ENCODE results near the gene NDUFAF2.
"Not testable (repeated sequence)": the region's sequence is repeated elsewhere in the genome, so short reads cannot be mapped to it uniquely, and the experiment has no call there.

NDUFAF2 gene

DNA sequence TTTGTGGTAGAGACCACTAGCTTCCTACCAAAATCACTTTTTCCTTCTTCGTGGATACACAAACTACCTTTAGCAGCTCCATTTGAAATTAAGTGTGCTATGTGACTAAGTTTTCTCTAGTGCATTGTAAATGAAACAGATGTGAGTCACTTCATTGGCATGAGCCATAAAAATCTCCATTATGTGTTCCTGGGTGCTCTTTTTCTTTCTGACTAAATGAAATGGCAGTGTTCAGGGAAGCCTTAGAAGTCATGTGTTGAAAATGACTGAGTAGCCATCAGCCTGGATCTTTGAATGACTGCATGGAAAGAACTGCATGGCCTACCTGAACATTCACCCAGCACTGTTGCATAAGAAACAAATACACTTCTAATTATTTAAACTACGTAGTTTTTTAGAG, 107.9 kb downstream of the NDUFAF2 start:
- no peak for DNase-seq

DNA sequence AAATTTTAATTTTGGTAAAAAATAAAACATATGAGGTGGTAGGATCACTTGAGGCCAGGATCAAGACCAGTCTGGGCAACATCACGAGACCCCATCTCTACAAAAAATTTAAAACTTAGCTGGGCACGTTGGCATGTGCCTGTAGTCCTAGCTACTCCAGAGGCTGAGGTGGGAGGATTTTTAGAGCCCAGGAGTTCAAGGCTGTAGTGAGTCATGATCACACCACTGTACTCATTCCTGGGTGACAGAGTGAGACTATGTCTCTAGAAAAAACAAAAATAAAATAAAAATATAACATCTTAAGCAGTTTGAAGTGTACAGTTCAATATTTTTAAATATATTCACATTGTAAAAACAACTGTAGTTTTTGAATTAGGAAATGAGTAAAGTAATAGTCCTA, 108.9 kb downstream of the NDUFAF2 start:
- no peak for DNase-seq

DNA sequence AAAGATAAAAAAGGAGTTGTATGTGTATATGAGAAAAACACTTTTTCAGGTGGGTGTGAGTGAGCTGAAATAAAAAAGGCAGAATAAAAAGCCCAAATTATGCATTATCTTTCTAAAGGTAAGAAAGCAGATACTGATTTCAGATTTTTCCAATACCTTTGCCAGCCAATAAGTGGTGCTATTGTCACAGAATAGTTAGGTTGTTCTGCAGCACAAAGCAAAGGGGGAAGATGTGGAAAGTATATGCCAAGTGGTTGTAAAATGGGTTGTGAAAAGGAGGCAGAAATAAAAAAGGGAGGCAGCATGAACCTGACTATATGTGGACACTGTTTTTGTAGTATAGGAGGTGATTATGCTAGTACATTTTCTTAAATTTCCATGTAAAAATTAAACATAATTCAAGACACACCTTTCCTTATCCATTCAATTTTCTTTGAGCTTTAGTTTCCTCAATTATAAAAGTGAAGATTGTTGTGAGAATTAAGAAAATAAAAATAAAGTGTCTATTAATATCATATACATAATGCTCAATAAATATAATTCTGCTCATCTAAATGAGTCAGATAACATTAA, 110.5 kb downstream of the NDUFAF2 start:
- peak in 1 of 2 donors; percentile 41 for DNase-seq

DNA sequence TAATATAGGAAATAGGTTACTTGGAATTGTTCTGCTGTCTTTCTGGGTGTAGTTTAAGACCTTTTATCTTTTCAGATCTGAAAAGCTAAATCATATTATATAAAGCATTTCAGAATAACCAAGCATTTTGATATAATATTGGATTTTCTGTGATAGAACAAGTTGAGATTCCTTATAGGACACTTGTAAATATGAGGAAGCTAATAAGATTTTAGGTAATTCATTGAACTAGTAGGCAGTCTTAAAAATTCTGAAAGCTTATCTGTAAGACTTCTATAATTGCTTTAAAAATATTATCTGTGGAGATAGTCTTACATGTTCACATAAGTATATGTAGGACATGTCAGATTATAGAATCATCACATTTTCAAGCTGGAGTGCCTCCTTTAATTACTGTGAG, 114.5 kb downstream of the NDUFAF2 start:
- DNase-seq = no peak

DNA sequence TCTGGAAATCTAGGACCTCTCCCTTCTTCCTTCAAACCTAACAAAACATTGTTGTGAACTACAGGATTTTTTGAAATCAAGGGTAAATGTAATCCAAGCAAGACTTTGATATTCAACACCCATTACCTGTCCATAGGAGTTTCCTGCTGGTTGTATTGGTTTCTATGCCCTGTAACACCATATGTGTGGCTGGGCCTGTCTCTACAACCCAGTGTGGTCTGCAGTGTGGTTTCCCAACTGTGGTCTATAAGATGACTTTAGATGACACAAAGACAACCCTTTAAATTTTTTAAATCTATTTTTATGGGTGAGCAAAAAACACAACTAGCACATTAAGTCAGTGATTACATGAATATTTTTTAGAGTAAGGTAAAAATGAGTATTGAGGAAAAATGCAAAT, 124.1 kb downstream of the NDUFAF2 start:
- no peak for DNase-seq

DNA sequence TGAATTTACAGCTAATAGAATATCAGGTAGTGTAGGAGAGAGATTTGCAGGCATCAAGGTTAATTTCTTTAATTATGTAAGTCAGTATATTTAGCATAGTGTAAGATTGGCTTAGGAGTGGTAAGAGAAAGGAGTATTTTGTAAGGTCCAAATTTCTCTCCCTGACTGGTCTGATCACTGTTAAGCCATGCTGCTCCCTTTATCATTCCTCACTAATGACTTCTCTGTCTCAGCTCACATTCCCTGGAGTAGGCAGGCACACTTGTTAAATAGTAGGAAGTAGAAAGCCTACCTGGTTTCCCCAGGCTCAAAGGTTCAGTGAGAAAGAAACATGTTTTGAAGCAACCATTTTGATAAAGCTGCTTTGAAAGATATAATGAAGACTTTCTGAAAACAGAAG, 126.5 kb downstream of the NDUFAF2 start:
- no peak for DNase-seq

DNA sequence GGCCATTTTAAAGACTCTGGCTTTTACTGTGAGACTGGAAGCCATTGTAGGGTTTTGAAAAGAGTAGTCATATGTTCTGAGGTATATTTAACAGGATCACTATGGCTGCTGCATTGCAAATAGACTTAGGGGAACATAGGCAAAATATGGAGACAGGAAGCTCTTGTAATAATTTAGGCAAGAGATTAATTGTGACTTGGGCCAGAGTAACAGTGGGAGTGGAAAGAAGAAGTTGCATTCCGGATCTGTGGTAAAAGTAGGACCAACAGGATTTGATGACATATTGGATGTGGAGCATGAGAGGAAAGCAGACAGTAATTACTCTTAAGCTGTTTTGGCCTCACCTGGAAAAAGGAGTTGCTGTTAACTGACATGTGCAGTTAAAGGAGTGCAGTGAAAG, 131.6 kb downstream of the NDUFAF2 start:
- peak in 1 of 2 donors; percentile 31 for DNase-seq

DNA sequence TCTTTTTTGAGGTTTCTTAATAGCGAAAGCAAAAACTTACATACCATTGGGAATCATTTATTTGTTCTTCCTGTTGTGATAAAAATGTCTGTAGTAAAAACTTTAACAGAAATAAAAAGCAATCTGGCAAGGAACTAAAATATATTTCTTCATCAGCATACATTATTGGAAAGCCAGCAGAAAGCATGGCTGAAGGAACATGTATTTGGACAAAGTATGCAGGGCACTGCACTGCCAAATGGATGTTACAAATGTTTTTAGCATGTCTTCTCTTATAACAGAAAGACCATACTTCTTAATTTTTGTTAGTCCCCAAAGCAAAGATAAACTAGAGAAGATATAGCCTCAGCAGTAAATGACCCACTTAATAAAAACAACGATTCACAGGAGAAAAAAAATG, 136.7 kb downstream of the NDUFAF2 start:
- no peak for DNase-seq

DNA sequence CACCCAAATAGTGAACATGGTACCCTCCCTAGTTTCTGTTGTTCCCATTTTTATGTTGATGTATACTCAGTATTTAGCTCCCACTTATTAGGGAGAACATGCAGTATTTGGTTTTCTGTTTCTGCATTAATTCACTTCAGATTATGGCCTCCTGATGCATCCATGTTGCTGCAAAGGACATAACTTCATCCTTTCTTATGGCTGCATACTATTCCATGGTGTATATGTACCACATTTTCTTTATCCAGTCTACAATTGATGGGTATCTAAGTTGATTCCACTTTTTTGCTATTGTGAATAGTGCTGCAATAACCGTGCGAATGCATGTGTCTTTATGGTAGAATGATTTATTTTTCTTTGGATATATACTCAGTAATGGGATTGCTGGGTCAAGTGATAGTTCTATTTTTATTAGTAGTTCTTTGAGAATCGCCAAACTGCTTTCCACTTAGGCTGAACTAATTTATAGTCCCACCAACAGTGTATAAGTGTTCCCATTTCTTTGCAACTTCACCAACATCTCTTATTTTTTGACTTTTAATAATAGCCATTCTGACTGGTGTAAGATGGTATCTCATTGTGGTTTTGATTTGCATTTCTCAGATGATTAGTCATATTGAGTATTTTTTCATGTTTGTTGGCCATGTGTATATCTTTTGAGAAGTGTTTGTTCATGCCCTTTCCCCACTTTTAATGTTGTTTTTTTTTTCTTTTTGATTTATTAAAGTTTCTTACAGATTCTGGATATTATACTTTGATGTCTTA, 137.7 kb downstream of the NDUFAF2 start:
- DNase-seq = no peak

DNA sequence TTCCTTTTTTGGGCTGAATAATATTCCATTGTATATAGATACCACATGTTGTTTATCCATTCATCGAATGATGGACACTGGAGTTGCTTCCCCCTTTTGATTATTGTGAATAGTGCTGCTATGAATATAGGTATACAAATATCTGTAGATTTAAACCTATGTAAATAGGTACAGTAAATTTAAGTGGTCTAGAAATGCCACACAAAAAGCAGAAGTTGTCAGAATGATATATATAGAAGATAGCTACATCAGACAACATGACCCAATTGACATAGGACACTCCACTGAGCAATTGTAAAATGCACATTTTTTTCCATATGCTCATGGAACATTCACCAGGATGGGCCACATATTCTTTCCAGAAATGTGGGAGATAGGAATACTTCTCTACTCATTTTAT, 139.7 kb downstream of the NDUFAF2 start:
- peak in 1 of 2 donors; percentile 20 for DNase-seq

DNA sequence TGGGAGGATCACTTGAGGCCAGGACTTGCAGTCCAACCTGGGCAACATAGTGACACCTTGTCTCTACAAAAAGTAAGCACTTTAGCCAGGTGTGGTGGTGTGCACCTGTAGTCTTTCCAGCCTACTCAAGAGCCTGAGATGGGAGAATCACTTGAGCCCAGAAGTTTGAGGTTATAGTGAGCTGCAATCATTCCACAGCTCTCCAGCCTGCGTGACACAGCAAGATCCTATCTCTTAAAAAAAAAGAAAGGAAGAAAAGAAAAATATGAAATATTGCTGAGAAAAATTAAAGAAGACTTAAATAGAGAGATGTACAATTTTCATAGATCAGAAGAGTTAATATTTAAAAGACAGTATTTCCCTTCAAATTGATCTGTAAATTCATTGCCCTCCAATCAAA, 140.9 kb downstream of the NDUFAF2 start:
- DNase-seq = no peak

DNA sequence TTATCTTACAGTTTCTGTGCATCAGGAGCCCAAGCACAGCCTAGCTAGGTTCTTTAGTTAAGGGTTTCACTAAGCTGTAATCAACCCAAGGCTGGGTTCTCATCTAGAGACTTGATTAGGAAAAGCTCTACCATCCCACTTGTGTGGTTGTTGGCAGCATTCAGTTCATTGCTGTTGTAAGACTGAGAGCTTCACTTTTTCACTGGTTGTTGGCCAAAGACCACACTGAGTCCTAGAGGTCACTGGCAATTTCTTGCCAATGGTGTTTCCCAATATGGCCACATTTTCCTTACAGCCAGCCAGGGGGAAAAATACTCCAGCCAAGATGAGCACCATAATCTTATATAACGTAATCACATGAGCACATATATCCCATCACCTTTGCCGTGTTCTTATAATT, 142.9 kb downstream of the NDUFAF2 start:
- DNase-seq = no peak

DNA sequence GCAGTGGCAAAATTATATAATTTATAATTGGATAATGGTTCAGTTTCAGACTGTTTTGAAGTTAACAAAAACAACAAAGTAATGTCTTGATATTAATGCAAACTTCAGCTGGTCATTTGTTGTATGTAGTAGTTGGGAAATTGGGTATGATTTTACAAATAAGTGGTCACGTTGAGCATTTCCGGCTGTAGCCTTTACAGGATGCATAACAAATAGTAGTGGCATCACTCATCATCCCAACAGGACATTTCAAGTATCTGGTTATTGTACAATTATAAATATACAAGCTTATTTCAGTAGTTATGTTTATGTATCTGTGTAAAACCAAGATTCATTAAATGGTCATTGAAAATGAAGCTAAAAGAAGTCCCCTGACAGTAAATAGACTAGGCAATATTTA, 144.3 kb downstream of the NDUFAF2 start:
- DNase-seq = no peak

DNA sequence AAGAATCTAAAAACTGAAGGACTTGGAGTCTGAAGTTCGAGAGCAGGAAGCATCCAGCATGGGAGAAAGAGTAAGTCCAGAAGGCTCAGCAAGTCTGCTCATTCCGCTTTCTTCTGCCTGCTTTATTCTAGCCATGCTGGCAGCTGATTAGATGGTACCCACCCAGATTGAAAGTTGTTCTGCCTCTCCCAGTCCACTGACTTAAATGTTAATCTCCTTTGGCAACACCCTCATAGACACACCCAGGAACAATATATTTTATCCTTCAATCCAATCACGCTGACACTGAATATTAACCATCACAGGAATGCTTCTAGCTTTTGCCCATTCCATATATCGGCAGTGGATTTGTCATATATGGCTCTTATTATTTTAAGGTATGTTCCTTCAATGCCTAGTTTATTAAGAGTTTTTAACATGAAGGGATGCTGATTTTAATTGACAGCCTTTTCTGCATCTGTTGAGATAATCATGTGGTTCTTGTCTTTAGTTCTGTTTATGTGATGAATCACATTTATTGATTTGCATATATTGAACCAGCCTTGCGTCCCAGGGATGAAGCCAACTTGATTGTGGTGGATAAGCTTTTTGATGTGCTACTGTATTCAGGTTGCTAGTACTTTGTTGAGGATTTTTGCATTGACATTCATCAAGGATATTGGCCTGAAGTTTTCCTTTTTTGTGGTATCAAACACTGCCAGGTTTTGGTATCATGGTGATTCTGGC, 148.2 kb downstream of the NDUFAF2 start:
- not testable (repeated sequence) for DNase-seq

DNA sequence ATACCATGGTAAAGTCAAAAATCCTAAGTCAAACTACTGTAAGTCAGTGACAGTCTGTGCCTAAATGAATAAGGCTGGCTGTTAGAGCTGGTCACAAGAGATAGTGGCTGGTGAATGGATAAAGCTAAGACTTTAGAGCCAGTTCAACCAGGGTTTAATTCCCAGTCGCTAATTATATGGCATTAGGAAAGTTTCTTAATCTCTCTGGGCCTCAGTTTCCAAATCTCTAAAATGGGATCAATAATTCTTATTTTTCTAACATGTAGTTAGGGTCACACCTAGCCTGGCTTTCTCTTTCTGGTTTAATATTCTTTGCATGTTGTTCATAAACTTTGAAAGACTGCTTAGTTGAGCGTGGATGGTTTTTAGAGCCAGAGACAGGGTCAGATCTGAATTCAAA, 152.5 kb downstream of the NDUFAF2 start:
- DNase-seq = no peak

DNA sequence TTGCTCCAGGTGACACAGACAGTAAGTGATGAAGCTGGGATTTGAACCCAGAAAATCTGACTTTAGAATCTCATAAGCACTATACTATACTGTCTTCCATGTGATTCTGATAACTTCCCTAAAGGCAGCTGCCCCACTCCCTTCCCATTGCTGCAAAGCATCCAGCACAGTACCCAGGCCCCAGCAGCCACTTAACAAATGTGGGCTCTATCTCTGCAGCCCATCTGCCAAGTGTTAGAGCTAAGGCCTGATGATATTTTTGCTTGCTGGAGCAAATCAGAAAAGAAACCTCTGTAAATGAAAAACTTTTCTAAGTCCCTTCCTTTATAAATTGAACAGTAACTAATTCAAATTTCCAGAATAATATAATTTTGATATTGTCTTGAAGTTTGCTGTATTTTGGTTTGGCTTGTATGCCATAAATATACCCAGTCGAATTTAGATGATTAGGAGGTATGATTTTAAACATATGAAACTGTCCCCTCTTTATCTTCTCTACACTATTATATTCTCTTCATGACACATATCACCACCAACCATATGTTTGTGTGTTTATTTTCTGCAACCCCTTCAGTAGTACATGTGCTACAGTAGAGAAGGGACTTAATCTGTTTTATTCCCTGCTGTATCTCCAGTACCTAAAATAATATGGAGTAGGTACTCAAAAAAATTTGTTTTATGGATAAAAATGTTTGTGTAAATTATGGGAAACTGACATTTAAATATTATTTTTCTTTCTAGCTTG, 153.4 kb downstream of the NDUFAF2 start:
- no peak for DNase-seq

DNA sequence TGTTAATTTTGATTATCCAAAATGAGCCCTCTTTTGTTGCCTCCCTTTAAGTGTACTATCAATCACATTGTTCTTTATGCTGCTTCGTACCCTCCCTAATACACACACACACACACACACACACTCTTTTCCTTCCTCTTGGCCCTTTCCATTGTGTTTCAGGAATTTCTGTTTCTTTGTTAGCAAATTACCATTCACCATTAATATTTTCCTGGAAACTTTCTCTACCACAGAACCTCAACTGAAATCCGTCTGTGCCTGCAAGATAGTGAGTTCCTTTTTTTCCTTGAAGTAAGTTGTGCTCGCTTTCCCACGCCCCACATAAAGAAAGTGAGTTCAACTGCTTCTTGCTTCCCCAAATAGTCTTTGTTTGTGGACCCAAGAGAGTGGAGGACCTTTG, 155.4 kb downstream of the NDUFAF2 start:
- DNase-seq = peak in 1 of 2 donors; percentile 14

DNA sequence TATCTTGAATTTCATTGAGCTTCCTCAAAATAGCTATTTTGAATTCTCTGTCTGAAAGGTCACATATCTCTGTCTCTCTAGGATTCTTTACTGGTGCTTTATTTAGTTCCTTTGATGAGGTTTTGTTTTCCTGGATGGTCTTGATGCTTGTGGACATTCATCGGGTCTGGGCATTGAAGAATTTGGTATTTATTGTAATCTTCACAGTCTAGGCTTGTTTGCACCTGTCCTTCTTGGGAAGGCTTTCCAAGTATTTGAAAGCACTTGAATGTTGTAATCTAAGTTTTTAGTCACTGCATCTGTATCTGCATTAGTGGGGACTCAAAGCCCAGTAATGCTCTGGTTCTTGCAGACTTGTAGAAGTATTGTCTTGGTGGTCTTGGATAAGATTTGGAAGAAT, 169.4 kb downstream of the NDUFAF2 start:
- no peak for DNase-seq

DNA sequence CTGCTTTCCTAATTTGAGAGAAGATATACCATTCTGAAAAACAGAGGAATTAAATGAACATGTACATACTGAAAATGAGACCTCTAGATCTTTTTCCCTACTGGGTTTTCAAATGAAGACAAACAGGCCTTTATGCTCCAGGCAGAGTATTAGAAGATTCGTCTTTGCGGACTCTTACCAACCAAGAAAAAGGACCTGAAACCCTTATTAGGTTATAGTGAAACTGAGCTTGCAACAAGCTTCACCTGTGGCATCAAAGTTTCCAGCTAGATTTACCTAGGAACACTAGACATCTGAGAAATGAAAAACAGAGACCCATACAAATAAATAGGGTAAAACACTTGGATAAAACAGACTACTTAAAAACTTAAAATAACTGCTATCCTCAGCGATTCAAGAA, 171.0 kb downstream of the NDUFAF2 start:
- DNase-seq = no peak

DNA sequence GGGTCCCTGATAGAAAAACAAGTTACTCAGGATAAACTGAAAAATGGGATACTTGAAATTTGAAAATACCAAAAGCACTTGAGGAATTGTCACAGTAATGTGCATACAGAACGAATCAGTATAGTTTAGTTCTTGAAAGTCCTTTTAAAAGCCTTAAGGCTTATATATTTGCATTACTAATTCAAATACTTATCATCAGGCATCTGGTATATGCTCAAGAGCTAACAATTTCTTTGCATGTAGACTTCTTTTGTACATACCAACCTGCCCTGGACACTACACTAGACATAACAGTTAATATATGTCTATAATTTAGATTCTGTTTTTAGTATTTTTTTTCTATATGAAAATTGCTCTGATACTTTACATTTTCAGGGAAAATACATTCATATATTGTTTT, 174.1 kb downstream of the NDUFAF2 start:
- DNase-seq = no peak

DNA sequence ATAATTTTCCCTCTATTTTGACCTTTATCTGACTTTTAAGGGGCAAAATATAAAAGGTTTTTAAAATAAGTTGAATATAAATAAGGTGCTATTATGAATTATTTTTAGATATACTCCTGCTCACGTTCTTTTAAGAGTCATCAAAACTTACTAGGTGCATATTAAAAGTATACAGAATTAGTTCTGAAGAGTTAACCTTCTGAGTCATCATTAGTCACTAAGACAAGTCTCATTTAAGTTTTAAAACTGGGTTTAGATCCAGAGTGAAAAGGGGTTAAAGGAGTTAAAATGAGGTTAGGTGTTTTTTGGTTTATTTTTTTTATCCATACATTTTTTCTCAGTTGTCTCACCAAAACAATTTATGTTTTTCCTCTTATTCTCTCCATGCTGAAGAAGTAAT, 175.5 kb downstream of the NDUFAF2 start:
- DNase-seq = no peak

DNA sequence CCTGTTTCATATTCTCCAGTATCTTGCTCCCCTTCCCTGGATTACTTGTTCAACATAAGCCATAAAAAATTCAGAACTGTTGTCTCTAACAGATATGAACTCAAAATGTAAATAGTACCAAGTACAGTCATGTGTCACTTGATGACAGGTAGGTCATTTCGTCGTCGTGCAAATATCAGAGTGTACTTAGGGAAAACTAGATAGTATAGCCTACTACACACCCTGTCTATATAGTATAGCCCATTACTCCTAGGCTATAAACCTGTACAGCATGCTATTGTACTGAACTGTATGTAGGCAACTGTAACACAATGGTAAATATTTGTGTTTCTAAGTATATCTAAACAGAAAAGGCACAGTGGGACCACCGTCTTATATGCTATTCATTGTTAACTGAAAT, 178.1 kb downstream of the NDUFAF2 start:
- DNase-seq = no peak

DNA sequence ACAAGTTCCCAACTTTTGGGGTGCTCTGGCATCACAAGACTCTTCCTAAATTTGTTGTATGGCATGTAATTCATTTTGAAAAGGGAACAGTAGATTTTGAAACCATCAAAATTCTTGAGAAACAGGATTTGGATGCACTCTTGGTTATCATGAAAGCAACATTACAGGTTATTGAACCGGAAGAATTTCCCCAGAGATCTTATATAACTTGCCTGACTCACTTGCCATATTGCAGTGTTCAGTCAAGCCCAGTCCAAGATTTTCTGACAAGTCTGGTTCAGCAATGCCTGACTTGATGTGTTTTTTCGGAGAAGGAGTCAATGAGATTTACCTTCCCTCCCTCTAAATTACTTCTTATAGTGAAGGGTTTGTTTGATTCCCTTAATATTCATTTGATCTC, 185.3 kb downstream of the NDUFAF2 start:
- no peak for DNase-seq

DNA sequence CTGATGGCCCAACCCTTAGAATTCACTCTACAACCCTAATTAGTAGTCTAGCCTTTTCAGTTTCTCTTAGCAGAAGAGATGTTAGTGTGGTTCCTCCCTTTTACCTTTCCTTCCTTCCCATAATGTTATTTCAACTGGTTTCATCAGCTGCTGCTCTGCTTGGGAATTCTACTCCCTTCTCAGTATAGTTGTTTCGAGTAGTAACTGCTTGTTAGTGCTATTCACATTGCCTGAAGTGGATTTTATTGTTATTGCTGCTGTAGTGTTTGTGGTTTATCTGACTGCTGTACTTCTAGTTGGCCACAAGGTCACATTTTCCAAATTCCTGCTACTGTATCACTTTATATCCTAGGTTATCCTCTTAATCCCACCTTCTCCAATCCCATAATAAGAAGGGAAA, 187.6 kb downstream of the NDUFAF2 start:
- DNase-seq = no peak
